HEK293T (cell line): ENCODE data around the gene MB.

Experiments used
- ARNT ChIP-seq: fragments of 450-650 bp; IDR thresholded peaks from 2 replicates; pipeline ENCODE4 v1.6.1; 2017; ENCODE audit warnings: mild to moderate bottlenecking
- BHLHE40 ChIP-seq: fragments of 450-650 bp; IDR thresholded peaks from 2 replicates; pipeline ENCODE4 v1.6.1; 2016; ENCODE audit warnings: mild to moderate bottlenecking, moderate library complexity, borderline replicate concordance
- CTBP1 ChIP-seq: fragments of 450-650 bp; IDR thresholded peaks from 2 replicates; pipeline ENCODE4 v1.6.1; 2016; ENCODE audit warnings: borderline replicate concordance
- ELF4 ChIP-seq: fragments of 450-650 bp; IDR thresholded peaks from 2 replicates; pipeline ENCODE4 v1.6.1; 2017; ENCODE audit warnings: antibody characterized with exemption
- FOXA1 ChIP-seq: fragments of 450-650 bp; IDR thresholded peaks from 2 replicates; pipeline ENCODE4 v1.6.1; 2016; ENCODE audit warnings: mild to moderate bottlenecking
- FOXK2 ChIP-seq: fragments of 450-650 bp; IDR thresholded peaks from 2 replicates; pipeline ENCODE4 v1.6.1; 2016; ENCODE audit warnings: mild to moderate bottlenecking
- FOXM1 ChIP-seq: fragments of 450-650 bp; IDR thresholded peaks from 2 replicates; pipeline ENCODE4 v1.6.1; 2017; ENCODE audit warnings: mild to moderate bottlenecking, borderline replicate concordance
- HDGF ChIP-seq: fragments of 450-650 bp; IDR thresholded peaks from 2 replicates; pipeline ENCODE4 v1.6.1; 2017; ENCODE audit warnings: antibody characterized with exemption, borderline replicate concordance
- NFRKB ChIP-seq: fragments of 450-650 bp; IDR thresholded peaks from 2 replicates; pipeline ENCODE4 v1.6.1; 2016; ENCODE audit warnings: mild to moderate bottlenecking, moderate library complexity
- SP1 ChIP-seq: fragments of 450-650 bp; IDR thresholded peaks from 2 replicates; pipeline ENCODE4 v1.6.1; 2017
- SUZ12 ChIP-seq: fragments of 450-650 bp; IDR thresholded peaks from 2 replicates; pipeline ENCODE4 v1.6.1; 2016; ENCODE audit warnings: mild to moderate bottlenecking
- TARDBP ChIP-seq: fragments of 450-650 bp; IDR thresholded peaks from 2 replicates; pipeline ENCODE4 v1.6.1; 2016
- TF ChIP-seq, protein P1 (sequence below): fragments of 450-650 bp; IDR thresholded peaks from 2 replicates; pipeline ENCODE4 v1.6.1; 2016

- TF ChIP-seq BHLHE40 (no peak), ELF4 (no peak), FOXA1 (no peak), SP1 (no peak), SUZ12 (no peak), TARDBP (no peak), ARNT (no peak), HDGF (no peak), FOXM1 (no peak), CTBP1 (no peak), NFRKB (no peak), FOXK2 (no peak)
- TF ChIP-seq, protein P1, sequence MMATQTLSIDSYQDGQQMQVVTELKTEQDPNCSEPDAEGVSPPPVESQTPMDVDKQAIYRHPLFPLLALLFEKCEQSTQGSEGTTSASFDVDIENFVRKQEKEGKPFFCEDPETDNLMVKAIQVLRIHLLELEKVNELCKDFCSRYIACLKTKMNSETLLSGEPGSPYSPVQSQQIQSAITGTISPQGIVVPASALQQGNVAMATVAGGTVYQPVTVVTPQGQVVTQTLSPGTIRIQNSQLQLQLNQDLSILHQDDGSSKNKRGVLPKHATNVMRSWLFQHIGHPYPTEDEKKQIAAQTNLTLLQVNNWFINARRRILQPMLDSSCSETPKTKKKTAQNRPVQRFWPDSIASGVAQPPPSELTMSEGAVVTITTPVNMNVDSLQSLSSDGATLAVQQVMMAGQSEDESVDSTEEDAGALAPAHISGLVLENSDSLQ, result no peak
Measured at GRCh38 chr22:35608088-35608487, 9.0 kb downstream of the MB start.
